ENCODE data around the gene PAPPA. TPM values are rescaled to one million over a fixed set of nuclear protein-coding genes. Genes with fewer than 3 reads are reported as not detected.

PAPPA gene
- total and polyA plus RNA-seq, 9 donors = 0.61 to 5.5 (median 2.6) TPM

GRCh38 chr9:116447934-116448333 is 294.3 kb downstream of the PAPPA start:
- DNase-seq = no peak
- Histone ChIP-seq H3K4me1 (ENCODE audit: insufficient read depth) (no peaks in the 10 kb centered on the region), H3K36me3 (no peaks in the 10 kb centered on the region), H3K27ac (no peak overlapping the region), H3K27me3 (no peaks in the 10 kb centered on the region), H3K4me3 (no peak overlapping the region), H3K9me3 (no peaks in the 10 kb centered on the region)
- TF ChIP-seq POLR2A (IDR thresholded peaks at IDR 0.05) (no peak), EP300 (IDR thresholded peaks at IDR 0.05) (no peak), CTCF (IDR thresholded peaks at IDR 0.05) (no peak)
- WGBS, 3 donors = 18 to 33% (median 22%) methylated on average over 6 of the region's 6 CpGs
- intact Hi-C loops (cut with DNase I) = no loop called here

- Histone ChIP-seq H3K27me3 (no peaks in the 10 kb centered on the region), H3K9me3 (no peaks in the 10 kb centered on the region), H3K27ac (no peak overlapping the region), H3K4me3 (no peak overlapping the region), H3K36me3 (no peaks in the 10 kb centered on the region), H3K4me1 (ENCODE audit: insufficient read depth) (no peaks in the 10 kb centered on the region)
- WGBS, 3 donors = 55 to 72% (median 72%) methylated on average over 3 of the region's 3 CpGs
- TF ChIP-seq EP300 (IDR thresholded peaks at IDR 0.05) = no peak
- no peak for TF ChIP-seq CTCF (IDR thresholded peaks at IDR 0.05)
- no peak for TF ChIP-seq POLR2A (IDR thresholded peaks at IDR 0.05)
- intact Hi-C loops (cut with DNase I) = no loop called here
- DNase-seq = no peak
Observed at GRCh38 chr9:116448431-116448830, 294.8 kb downstream of the PAPPA start.

GRCh38 chr9:116449949-116450348 is 296.4 kb downstream of the PAPPA start:
- H3K27ac ChIP-seq = no peak overlapping the region
- no peak overlapping the region for H3K4me3 ChIP-seq
- TF ChIP-seq POLR2A (IDR thresholded peaks at IDR 0.05) (no peak), CTCF (IDR thresholded peaks at IDR 0.05) (no peak), EP300 (IDR thresholded peaks at IDR 0.05) (no peak)

GRCh38 chr9:116450378-116451139 is 297.0 kb downstream of the PAPPA start:
- H3K27me3 ChIP-seq = no peaks in the 10 kb centered on the region
- intact Hi-C loops (cut with DNase I) = no loop called here
- no peak overlapping the region for H3K4me3 ChIP-seq
- no peak for TF ChIP-seq CTCF (IDR thresholded peaks at IDR 0.05)
- TF ChIP-seq POLR2A (IDR thresholded peaks at IDR 0.05) = no peak
- TF ChIP-seq EP300 (IDR thresholded peaks at IDR 0.05) = no peak
- no peak for DNase-seq
- H3K27ac ChIP-seq = no peak overlapping the region
- H3K36me3 ChIP-seq = no peaks in the 10 kb centered on the region
- 30 to 42% (median 36%) methylated on average over 3 of the region's 3 CpGs for WGBS, 3 donors
- H3K9me3 ChIP-seq = no peaks in the 10 kb centered on the region
- H3K4me1 ChIP-seq (ENCODE audit: insufficient read depth) = no peaks in the 10 kb centered on the region

More at GRCh38 chr9:116449949-116450348, 296.4 kb downstream of the PAPPA start:
- Histone ChIP-seq H3K4me1 (ENCODE audit: insufficient read depth) (no peaks in the 10 kb centered on the region), H3K9me3 (no peaks in the 10 kb centered on the region), H3K36me3 (no peaks in the 10 kb centered on the region), H3K27me3 (no peaks in the 10 kb centered on the region)
- 90 to 93% (median 92%) methylated on average over 3 of the region's 3 CpGs for WGBS, 3 donors
- no peak for DNase-seq
- intact Hi-C loops (cut with DNase I) = no loop called here
